GM12872 (cell line): Measurements from ENCODE around the gene FIP1L1.

ENCODE experiments used
- TF ChIP-seq, protein P1 (sequence below): IDR thresholded peaks from 3 replicates; pipeline ENCODE4 v1.5.1; 2011; ENCODE audit warnings: low read depth, mild to moderate bottlenecking, low read length, moderate library complexity; ENCODE audit not compliant: insufficient read depth

FIP1L1 gene

DNA sequence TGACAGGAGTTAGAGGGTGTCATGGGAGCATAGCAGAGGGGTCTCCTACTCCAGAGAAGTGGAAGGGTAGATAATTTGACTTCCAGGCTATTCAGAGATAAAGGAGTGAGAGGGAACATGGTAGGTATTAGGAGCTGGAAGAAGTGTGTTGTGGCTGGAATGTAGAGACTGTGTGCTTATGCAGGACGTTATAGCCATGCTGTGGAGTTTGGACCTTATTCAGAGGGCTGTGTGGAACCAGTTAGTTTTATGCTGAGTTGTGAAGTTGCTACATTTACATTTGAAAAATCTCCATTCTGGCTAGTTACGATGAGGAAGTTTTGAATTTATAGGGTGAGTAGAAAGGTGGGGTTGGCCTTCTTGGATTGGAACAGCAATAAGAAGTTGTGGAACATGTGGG lies 67.5 kb downstream of the FIP1L1 start:
- TF ChIP-seq, protein P1, sequence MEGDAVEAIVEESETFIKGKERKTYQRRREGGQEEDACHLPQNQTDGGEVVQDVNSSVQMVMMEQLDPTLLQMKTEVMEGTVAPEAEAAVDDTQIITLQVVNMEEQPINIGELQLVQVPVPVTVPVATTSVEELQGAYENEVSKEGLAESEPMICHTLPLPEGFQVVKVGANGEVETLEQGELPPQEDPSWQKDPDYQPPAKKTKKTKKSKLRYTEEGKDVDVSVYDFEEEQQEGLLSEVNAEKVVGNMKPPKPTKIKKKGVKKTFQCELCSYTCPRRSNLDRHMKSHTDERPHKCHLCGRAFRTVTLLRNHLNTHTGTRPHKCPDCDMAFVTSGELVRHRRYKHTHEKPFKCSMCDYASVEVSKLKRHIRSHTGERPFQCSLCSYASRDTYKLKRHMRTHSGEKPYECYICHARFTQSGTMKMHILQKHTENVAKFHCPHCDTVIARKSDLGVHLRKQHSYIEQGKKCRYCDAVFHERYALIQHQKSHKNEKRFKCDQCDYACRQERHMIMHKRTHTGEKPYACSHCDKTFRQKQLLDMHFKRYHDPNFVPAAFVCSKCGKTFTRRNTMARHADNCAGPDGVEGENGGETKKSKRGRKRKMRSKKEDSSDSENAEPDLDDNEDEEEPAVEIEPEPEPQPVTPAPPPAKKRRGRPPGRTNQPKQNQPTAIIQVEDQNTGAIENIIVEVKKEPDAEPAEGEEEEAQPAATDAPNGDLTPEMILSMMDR, result no peak

DNA sequence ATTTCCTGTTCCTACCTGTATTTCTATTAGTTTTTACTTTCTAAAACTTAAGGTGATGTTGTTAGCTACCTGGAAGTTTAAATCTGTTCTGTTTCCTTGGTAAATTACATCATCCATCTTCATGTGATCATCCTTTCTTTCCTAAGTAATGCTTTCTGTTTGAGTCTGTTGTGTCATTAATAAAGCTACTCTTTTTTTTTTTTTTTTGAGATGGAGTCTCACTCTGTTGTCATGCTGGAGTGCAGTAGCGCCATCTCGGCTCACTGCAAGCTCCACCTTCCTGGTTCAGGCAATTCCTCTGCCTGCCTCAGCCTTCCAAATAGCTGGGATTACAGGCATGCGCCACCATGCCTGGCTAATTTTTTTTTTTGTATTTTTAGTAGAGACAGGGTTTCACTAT lies 73.3 kb downstream of the FIP1L1 start:
- TF ChIP-seq, protein P1, result no peak

DNA sequence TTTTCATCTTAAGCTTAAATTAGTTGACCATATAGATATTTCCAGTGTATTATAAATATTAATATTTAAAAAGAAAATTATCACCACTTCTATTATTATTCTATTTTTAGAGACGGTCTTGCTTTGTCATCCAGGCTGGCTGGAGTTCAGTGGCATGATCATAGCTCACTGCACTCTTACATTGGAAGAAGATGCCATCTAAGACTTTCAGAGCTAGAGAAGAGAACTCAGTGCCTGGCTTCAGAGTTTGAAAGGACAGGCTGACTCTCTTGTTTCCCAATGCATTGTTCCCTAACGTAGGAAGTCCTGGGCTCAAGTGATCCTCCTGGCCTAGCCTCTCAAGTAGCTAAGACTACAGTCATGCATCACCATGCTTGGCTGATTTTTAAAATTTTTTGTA lies 75.9 kb downstream of the FIP1L1 start:
- TF ChIP-seq, protein P1, result no peak

DNA sequence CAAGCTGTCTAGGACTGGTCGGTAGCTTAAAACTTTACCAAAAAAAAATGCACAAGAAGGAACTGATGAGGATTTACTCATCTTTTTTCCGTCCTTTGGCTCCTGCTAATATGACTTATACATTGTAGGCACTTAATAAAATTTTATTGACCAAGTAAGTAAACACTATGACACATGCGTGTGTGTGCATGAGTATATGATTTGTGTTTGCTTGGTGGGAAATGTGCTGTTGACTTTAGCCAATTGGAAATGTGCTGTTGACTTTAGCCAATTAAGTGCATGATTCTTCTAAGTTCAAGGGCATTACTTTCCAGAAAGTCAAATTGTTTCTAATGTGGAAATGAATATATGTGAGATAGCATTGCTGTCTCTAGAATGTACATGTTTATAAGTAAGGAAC lies 78.3 kb downstream of the FIP1L1 start:
- TF ChIP-seq, protein P1, result no peak

DNA sequence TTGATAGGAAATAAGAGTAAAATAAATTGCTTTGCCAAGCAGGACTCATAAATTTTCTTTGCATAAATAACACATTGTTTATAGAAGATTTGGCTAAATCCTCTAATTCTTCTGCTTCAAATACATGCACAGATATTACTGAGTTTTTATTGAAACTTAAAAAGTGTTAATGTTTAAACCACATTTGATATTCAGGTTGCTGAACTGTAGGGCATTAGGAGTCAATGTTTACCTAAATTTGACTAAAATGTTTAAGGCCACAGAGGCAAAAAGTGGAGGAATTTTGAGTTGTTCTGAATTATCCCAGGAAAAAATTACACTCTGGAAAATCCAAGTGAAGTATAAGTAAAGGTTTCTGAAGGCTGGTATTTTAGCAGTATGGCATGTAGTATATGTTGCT lies 78.7 kb downstream of the FIP1L1 start:
- TF ChIP-seq, protein P1, result no peak

DNA sequence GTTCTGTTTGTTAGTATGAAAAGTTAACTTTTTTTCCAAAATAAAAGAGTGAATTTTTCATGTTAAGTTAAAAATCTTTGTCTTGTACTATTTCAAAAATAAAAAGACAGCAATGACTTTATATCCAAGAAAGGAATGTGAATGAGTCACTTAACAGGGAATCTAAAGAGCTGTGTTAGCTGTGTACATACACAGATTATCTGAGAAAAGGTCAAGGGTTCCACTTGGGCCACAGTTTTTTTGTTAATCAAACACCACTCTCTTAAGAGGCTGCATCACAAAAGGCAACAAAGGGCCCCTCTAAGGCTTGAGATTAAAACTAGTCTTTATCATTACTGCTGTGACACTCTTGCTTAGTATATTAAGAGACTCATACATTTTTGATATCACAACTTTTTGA lies 82.1 kb downstream of the FIP1L1 start:
- TF ChIP-seq, protein P1, result no peak

DNA sequence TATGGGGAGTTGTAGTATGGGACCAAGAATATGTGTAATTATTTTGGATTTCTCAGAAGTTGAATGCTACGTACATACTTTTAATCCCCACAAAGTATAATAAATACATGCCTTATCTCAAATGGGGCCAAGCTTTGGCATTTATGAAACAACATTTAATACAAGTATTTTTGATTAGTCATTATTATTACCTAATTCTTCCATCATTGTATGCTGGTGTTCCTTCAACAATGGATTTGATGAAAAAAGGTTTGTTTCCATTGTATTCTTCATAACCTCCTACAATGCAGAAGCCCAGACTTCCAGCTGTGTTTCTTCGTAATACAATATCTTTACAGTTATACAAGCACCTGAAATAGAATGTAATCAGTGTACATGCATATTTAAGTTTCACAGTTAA lies 83.8 kb downstream of the FIP1L1 start:
- TF ChIP-seq, protein P1, result no peak

DNA sequence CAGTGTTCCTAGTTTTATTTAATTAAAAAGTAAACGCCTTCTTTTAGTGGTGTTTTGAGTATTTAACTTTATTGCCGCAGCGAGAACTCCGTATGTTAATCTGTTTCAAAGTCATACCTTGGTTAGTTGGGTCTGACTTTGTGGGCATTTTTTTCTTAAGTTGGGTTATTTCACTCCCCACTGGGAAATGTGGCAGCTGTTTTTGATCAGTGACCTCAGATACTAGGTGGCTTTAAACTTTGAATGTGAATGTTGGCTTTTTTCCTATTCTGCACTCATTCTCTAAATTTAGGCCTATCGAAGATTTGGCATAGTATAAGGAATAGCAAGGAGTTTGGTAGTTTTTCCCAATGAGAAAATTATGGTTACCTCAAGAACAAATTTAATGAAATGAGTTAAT lies 85.9 kb downstream of the FIP1L1 start:
- TF ChIP-seq, protein P1, result no peak
